K562 (cell line): ENCODE data around the gene ACOT7. TPM values are rescaled to one million over a fixed set of nuclear protein-coding genes. Genes with fewer than 3 reads are reported as not detected.

ENCODE experiments used
- ATAC-seq: fragments of 200-7000 bp; cut with Tn5 transposase; 3 replicates; pipeline ENCODE4 v1.9.1; 2020; ENCODE audit warnings: moderate library complexity
- BruUV-seq: library from RNA; stranded (reverse); fragments of 400-500 nt; replicated peaks from 2 replicates; lab custom pipeline; 2021; lab: Mats Ljungman, UMichigan
- CTCF ChIA-PET: fragments of 300-600 bp; formaldehyde crosslinking; extraction: SDS; loops from one replicate; lab custom pipeline; 2021; ENCODE audit warnings: low intra/inter-chr PET ratio; lab: Yijun Ruan, JAX
- POLR2A ChIA-PET: fragments of 300-600, 350-650 bp; sonication (Branson Sonifier 250); formaldehyde crosslinking; extraction: SDS; loops from one replicate; lab custom pipeline; 2021; ENCODE audit warnings: antibody characterized with exemption, inconsistent platforms; lab: Yijun Ruan, JAX
- DNase-seq, 4 experiments: peaks; one replicate each; pipeline versions ENCODE4 v3.0.0 to v3.0.0-alpha.2; 2011 to 2018; ENCODE audit warnings: low spot score in 3 of 4, mixed read lengths in 3 of 4; ENCODE audit errors: extremely low read depth in 1 of 4
- FAIRE-seq: peaks from 2 replicates; lab custom pipeline; 2011; peaks lifted over from hg19 to GRCh38; lab: Jason Lieb, UNC
- H2AFZ ChIP-seq: 2 replicates; pipeline ENCODE4 v1.6.0; 2011; ENCODE audit warnings: low read depth, low read length, control low read depth, inconsistent platforms
- H3K27ac ChIP-seq: fragments of 200-600 bp; 3 replicates; pipeline ENCODE4 v1.8.0; 2011; ENCODE audit warnings: low read depth, mild to moderate bottlenecking, control low read depth, inconsistent platforms, low read length, moderate library complexity, mixed read lengths; ENCODE audit errors: extremely low read depth
- H3K27me3 ChIP-seq, 2 experiments: fragments of 300-600 bp in 1 of 2; 2 replicates in 1 of 2; 3 replicates in 1 of 2; pipeline versions ENCODE4 v1.6.0 to v1.8.0; 2011; ENCODE audit warnings: inconsistent platforms in 2 of 2, low read length in 2 of 2, mild to moderate bottlenecking in 1 of 2, mixed read lengths in 1 of 2, moderate library complexity in 1 of 2; ENCODE audit not compliant: control insufficient read depth in 2 of 2, insufficient read depth in 2 of 2
- H3K36me3 ChIP-seq: fragments of 300-600 bp; 3 replicates; pipeline ENCODE4 v1.8.0; 2011; ENCODE audit warnings: mild to moderate bottlenecking, low read length, inconsistent platforms; ENCODE audit not compliant: control insufficient read depth, insufficient read depth
- H3K4me1 ChIP-seq, 2 experiments: fragments of 200-600 bp in 1 of 2; replicated peaks in 1 of 2; 2 replicates in 1 of 2; 3 replicates in 1 of 2; pipeline versions ENCODE4 v1.5.1 to v1.8.0; 2011; ENCODE audit warnings: inconsistent platforms in 2 of 2, low read length in 2 of 2, mild to moderate bottlenecking in 1 of 2, mixed read lengths in 1 of 2, moderate library complexity in 1 of 2; ENCODE audit not compliant: control insufficient read depth in 2 of 2, insufficient read depth in 2 of 2
- H3K4me2 ChIP-seq: 2 replicates; pipeline ENCODE4 v1.6.1; 2011; ENCODE audit warnings: low read length, control low read depth, inconsistent platforms, mixed read lengths; ENCODE audit not compliant: insufficient read depth
- H3K4me3 ChIP-seq: fragments of 200-600 bp; sonication (generic), shearing (Covaris generic); 2 replicates; pipeline ENCODE4 v1.5.1; 2016; ENCODE audit warnings: control low read depth, inconsistent platforms
- H3K79me2 ChIP-seq: fragments of 200-600 bp; 3 replicates; pipeline ENCODE4 v1.8.0; 2011; ENCODE audit warnings: low read length, inconsistent platforms; ENCODE audit not compliant: control insufficient read depth, insufficient read depth
- H3K9ac ChIP-seq, 2 experiments: 2 replicates each; pipeline versions ENCODE4 v1.6.0 to v1.6.1; 2011; ENCODE audit warnings: low read depth in 2 of 2, low read length in 2 of 2, control low read depth in 1 of 2, inconsistent platforms in 1 of 2, mild to moderate bottlenecking in 1 of 2, mixed read lengths in 1 of 2; ENCODE audit not compliant: insufficient read depth in 1 of 2
- H3K9me1 ChIP-seq: one replicate; pipeline ENCODE4 v1.6.0; 2011; ENCODE audit warnings: inconsistent platforms, mild to moderate bottlenecking, low read length, moderate library complexity; ENCODE audit not compliant: control insufficient read depth, insufficient read depth
- H3K9me3 ChIP-seq: replicated peaks from 2 replicates; pipeline ENCODE4 v1.5.1; 2011; ENCODE audit warnings: low read depth, low read length, inconsistent platforms; ENCODE audit not compliant: control insufficient read depth, insufficient read depth
- H4K20me1 ChIP-seq: replicated peaks from 2 replicates; pipeline ENCODE4 v1.6.1; 2011; ENCODE audit warnings: low read length, inconsistent platforms, mixed read lengths; ENCODE audit not compliant: control insufficient read depth, insufficient read depth
- ATF1 ChIP-seq, 2 experiments: fragments of 450-650 bp in 1 of 2; IDR thresholded peaks; 2 replicates each; pipeline ENCODE4 v1.6.1; 2016; ENCODE audit warnings: missing compliant biosample characterization in 1 of 2, missing genetic modification characterization in 1 of 2
- MTF1 ChIP-seq: fragments of 250-450 bp; sonication (Bioruptor Pico); IDR thresholded peaks from 2 replicates; pipeline ENCODE4 v1.9.0; 2021; ENCODE audit warnings: moderate library complexity, mild to moderate bottlenecking, inconsistent platforms, borderline replicate concordance
- MYC ChIP-seq, 2 experiments: fragments of 250-450 bp in 1 of 2; sonication (Bioruptor Pico) in 1 of 2; IDR thresholded peaks; 2 replicates each; pipeline versions ENCODE4 v1.5.1 to v1.6.1; 2012 to 2021; ENCODE audit warnings: low read depth in 2 of 2, borderline replicate concordance in 1 of 2, improper control_type of control experiment in 1 of 2, low read length in 1 of 2, mild to moderate bottlenecking in 1 of 2, moderate library complexity in 1 of 2
- WGBS: fragments of 100-300 bp; shearing (Covaris generic); methylation state at CpG from one replicate; pipeline ENCODE4 v1.1.6; 2016; ENCODE audit warnings: low coverage, mixed read lengths; ENCODE audit not compliant: insufficient coverage; ENCODE audit errors: missing lambda C conversion rate; 5-methylcytosine and 5-hydroxymethylcytosine counted together
- in situ Hi-C: fragments of 300-500 bp; cut with MboI; formaldehyde crosslinking; loops from 4 replicates; pipeline ENCODE4 v1.15.0; 2018; ENCODE audit warnings: inconsistent platforms, mixed read lengths
- intact Hi-C: fragments of 100-400 bp; cut with micrococcal nuclease; formaldehyde crosslinking; loops from 2 replicates; pipeline ENCODE4 v1.14.2; 2022
- polyA plus RNA-seq, 8 experiments: library from polyadenylated mRNA; depleted of rRNA in 4 of 8; stranded (reverse) in 5 of 8; unstranded in 3 of 8; fragments of >200 nt; fragmentation: Nextera tagmentation in 2 of 8; fragmentation: Illumina TruSeq in 1 of 8; extraction: Ambion mirVana in 2 of 8; extraction: Trizol in 1 of 8; gene quantifications; 2 replicates each; pipeline versions ENCODE4 v1.2.1 to v1.2.3, GENCODE V29; 2011 to 2014; ENCODE audit warnings: inconsistent platforms in 1 of 8, missing spikeins in 1 of 8
- total RNA-seq, 7 experiments: library from RNA; depleted of rRNA in 6 of 7; stranded (reverse); fragments of >200 nt in 6 of 7; fragmentation: Illumina TruSeq in 2 of 7; extraction: Trizol in 2 of 7; gene quantifications; 2 replicates each; pipeline versions ENCODE4 v1.2.1 to v1.2.3, GENCODE V29; 2011 to 2021; ENCODE audit warnings: low replicate concordance in 1 of 7
- TF ChIP-seq, protein P1 (sequence below): conservative IDR thresholded peaks from 2 replicates; pipeline ENCODE4 v1.6.1; 2011; ENCODE audit warnings: low read depth, mild to moderate bottlenecking, low read length; ENCODE audit not compliant: control insufficient read depth

The ACOT7 gene
- total and polyA plus RNA-seq, 9 of the 15 experiments (the other 6 are each of a cell fraction or from before 2014, with no cell fraction given) = 7.0 to 92.6 (median 37.2) TPM

DNA sequence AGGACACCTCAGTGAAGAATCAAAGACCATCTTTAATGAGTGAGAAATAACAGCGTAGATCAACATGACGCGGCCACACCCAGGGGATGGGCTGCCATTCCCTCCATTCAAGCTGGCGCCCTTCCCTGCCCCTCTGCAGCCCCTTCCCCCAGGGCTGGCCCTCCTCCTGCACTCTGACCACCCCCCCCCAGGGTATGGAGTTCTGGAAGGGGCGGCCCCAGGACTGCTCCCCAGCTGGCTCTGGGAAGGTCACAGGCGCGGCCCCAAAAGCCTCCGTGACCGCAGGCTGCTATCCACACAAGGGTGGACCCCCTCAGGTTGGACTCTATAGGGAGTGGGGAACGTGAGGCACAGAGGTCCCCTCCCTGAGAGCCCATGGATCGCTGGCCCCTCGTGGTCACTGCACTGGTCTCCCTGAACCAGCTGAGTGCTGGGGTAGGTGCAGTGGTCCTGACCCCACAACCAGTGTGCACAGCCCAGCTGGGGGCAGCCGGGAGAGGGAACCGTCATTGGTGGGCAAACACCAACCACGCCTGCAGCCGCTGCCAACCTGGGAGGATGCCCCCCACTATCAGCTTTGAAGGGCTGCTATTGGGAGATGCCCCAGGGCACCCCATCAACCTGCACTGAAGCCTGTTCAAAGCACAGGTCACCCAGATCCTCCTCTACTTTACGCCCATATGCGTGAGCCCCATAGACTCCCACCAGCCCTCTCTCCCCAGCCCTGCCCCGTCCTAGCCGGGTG, 116.6 kb downstream of the ACOT7 start:
- Histone ChIP-seq H2AFZ (no peak overlapping the region), H3K27ac (no peak overlapping the region), H3K4me2 (no peak overlapping the region), H3K4me3 (no peak overlapping the region), H3K79me2 (no peaks in the 10 kb centered on the region), H3K27me3 (no peaks in the 10 kb centered on the region), H3K9me3 (no peaks in the 10 kb centered on the region), H4K20me1 (peaks cover 11% of the 10 kb centered on the region; the same call in 1 of the 2 replicates), H3K9me1 (no peaks in the 10 kb centered on the region), H3K4me1 (peaks cover 5 to 70% of the 10 kb centered on the region in 2 experiments; a peak in 4 of 5 replicates), H3K36me3 (no peaks in the 10 kb centered on the region), H3K9ac (peak overlapping the region in 1 of 2 experiments; percentile 78; a peak in 2 of 4 replicates)
- no peak for FAIRE-seq
- ATAC-seq = no peak
- ChIA-PET POLR2A (interaction anchor here (0.6 to 0.7 kb wide), 2 partner anchors 115 to 288 kb away, joined by 3 read pairs; no protein-coding TSS in a partner anchor), CTCF (interaction anchor here (0.7 kb wide), 1 partner anchor 174 kb away, joined by 6 read pairs; no protein-coding TSS in a partner anchor)
- whole genome bisulfite sequencing = 72% methylated on average over 14 of the region's 20 CpGs
- intact Hi-C loops (no loop called here), in situ Hi-C loops (no loop called here)
- 0 out of 2 replicates have a peak, but pooled peaks have one; percentile 1 for TF ChIP-seq MYC (IDR thresholded peaks at IDR 0.05; ENCODE audit: low read depth, low read length)
- no peak for TF ChIP-seq MYC (CRISPR knock-in tag; IDR thresholded peaks at IDR 0.05; ENCODE audit: borderline replicate concordance, low read depth)
- TF ChIP-seq, protein P1, sequence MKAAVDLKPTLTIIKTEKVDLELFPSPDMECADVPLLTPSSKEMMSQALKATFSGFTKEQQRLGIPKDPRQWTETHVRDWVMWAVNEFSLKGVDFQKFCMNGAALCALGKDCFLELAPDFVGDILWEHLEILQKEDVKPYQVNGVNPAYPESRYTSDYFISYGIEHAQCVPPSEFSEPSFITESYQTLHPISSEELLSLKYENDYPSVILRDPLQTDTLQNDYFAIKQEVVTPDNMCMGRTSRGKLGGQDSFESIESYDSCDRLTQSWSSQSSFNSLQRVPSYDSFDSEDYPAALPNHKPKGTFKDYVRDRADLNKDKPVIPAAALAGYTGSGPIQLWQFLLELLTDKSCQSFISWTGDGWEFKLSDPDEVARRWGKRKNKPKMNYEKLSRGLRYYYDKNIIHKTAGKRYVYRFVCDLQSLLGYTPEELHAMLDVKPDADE = 0 out of 2 replicates have a peak, but pooled peaks have one; percentile 30
- no peak for TF ChIP-seq ATF1 (CRISPR knock-in tag; IDR thresholded peaks at IDR 0.05)
- 0 out of 2 replicates have a peak, but pooled peaks have one; percentile 7 for TF ChIP-seq ATF1 (tag; IDR thresholded peaks at IDR 0.05)
- TF ChIP-seq MTF1 (CRISPR knock-in tag) = no peak
- DNase-seq = peak in 2 of 4 experiments; percentile 31 to 36
- no TSS peak for BruUV-seq
